Measurements from ENCODE around the gene PADI1. TPM values are rescaled to one million over a fixed set of nuclear protein-coding genes. Genes with fewer than 3 reads are reported as not detected.
"Not testable (repeated sequence)": the region's sequence is repeated elsewhere in the genome, so short reads cannot be mapped to it uniquely, and the experiment has no call there.

The PADI1 gene
- polyA plus RNA-seq, 1 experiment, result not detected

DNA sequence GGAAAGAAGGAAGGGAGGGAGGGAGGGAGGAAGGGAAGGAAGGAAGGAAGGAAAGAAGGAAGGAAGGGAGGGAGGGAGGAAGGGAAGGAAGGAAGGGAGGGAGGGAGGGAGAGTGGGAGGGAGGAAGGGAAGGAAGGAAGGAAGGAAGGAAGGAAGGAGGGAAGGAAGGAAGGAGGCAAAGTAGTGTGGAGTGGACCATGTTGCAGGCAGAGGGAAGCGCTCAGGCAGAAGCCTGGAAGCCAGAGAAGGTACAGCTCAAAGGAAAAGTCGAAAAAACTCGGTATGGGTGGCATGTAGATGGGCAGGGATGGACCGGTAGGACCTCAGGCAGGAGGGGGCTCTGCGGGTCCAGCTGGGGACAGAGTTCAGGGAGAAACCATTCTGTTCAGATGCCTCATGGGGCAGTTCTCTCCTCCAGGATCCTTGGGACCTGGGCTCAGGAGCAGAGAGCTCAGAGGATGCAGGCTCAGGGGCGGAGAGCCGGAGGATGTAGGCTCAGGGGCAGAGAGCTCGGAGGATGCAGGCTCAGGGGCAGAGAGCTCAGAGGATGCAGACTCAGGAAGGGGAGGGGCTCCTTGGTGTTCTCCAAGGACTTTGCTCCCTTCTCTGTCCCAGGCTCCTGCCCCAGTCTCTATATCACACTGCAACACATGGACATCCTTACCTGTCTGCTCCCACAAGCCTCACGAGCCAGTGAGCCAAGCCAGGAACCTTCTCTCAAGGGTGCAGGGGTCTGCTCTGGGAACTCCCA, 30.4 kb downstream of the PADI1 start:
- Histone ChIP-seq H3K27me3 (ENCODE audit: control insufficient read depth, insufficient read depth, low read length) (peaks cover 2% of the 10 kb centered on the region), H3K4me3 (ENCODE audit: low read depth, low read length) (no peak overlapping the region), H3K9me3 (ENCODE audit: control insufficient read depth, insufficient read depth, low read length) (no peaks in the 10 kb centered on the region), H3K27ac (ENCODE audit: low read depth, low read length) (no peak overlapping the region)
- TF ChIP-seq, protein P1, sequence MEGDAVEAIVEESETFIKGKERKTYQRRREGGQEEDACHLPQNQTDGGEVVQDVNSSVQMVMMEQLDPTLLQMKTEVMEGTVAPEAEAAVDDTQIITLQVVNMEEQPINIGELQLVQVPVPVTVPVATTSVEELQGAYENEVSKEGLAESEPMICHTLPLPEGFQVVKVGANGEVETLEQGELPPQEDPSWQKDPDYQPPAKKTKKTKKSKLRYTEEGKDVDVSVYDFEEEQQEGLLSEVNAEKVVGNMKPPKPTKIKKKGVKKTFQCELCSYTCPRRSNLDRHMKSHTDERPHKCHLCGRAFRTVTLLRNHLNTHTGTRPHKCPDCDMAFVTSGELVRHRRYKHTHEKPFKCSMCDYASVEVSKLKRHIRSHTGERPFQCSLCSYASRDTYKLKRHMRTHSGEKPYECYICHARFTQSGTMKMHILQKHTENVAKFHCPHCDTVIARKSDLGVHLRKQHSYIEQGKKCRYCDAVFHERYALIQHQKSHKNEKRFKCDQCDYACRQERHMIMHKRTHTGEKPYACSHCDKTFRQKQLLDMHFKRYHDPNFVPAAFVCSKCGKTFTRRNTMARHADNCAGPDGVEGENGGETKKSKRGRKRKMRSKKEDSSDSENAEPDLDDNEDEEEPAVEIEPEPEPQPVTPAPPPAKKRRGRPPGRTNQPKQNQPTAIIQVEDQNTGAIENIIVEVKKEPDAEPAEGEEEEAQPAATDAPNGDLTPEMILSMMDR (IDR thresholded peaks at IDR 0.05; ENCODE audit: low read depth, low read length), result no peak
- DNase-seq (ENCODE audit: low read depth, low spot score), result no peak
- ChIA-PET CTCF (interaction anchor here (0.7 to 9.1 kb wide), 3 partner anchors 40 to 205 kb away, joined by 3 to 282 read pairs (median 4); no protein-coding TSS in a partner anchor), POLR2A (interaction anchor here (0.6 kb wide), 1 partner anchor 46 kb away, joined by 3 read pairs; no protein-coding TSS in a partner anchor)

DNA sequence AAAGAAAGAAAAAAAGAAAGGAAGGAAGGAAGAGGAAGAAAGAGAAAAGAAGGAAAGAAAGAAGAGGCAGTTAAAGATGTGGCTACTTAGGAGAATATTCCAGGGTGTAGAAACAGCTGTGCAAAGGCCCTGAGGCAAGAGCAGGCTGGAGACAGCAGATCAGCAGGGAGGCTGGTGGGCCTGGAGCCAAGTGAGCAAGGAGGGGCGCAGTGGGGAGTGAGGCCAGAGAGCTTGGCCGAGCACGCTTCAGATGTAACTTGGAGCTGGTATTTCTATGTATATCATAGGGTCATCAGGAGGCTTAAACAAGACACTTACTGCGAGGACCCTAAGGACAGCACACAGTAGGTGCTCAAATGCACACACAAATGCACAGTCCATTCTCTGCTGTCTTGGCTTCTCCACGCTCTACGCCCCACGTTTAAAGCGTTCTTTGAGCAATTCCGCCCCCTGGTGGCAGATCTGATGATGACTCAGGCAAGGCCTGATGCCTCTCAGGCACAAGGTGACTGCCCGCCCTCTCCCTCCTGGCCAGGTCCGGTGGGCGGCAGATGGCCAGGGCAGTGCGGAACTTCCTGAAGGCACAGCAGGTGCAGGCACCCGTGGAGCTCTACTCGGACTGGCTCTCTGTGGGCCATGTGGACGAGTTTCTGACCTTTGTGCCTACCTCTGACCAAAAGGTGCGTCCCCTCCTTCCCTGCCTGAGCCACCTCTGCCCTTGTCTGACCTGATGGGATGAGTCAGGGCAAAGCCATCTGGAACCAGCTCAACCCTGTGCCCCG, 32.0 kb downstream of the PADI1 start:
- Histone ChIP-seq H3K27me3 (ENCODE audit: control insufficient read depth, insufficient read depth, low read length) (peaks cover 4% of the 10 kb centered on the region), H3K4me3 (ENCODE audit: low read depth, low read length) (no peak overlapping the region), H3K9me3 (ENCODE audit: control insufficient read depth, insufficient read depth, low read length) (no peaks in the 10 kb centered on the region), H3K27ac (ENCODE audit: low read depth, low read length) (no peak overlapping the region)
- DNase-seq (ENCODE audit: low read depth, low spot score), result peak; percentile 55
- POLR2A ChIA-PET, result interaction anchor here (0.5 kb wide), 1 partner anchor 112 kb away, joined by 5 read pairs; no protein-coding TSS in a partner anchor
- CTCF ChIA-PET, result interaction anchor here (0.6 to 9.1 kb wide), 30 partner anchors 8 to 277 kb away, joined by 3 to 282 read pairs (median 4); no protein-coding TSS in a partner anchor
- TF ChIP-seq, protein P1 (IDR thresholded peaks at IDR 0.05; ENCODE audit: low read depth, low read length), result peak; percentile 81

DNA sequence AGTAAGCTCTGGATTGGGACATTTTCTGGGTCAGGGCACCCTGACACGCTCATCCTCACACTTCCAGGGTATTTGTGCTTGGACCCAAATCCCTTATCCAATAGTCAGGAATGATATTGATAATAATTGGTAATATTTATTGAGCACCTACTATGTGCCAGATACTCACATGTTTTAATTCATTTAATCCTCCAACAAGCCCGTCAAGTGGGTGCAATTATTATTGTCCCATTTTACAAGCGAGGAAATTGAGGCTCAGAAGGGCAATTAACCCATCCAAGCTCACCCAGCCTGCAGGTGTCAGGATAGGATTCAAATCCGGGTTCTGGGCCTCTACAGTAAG, 32.6 kb downstream of the PADI1 start:
- Histone ChIP-seq H3K4me3 (ENCODE audit: low read depth, low read length) (no peak overlapping the region), H3K27ac (ENCODE audit: low read depth, low read length) (no peak overlapping the region), H3K27me3 (ENCODE audit: control insufficient read depth, insufficient read depth, low read length) (peaks cover 6% of the 10 kb centered on the region), H3K9me3 (ENCODE audit: control insufficient read depth, insufficient read depth, low read length) (no peaks in the 10 kb centered on the region)
- CTCF ChIA-PET, result interaction anchor here (0.6 to 9.1 kb wide), 27 partner anchors 9 to 278 kb away, joined by 3 to 282 read pairs (median 4); no protein-coding TSS in a partner anchor
- POLR2A ChIA-PET, result interaction anchor here (0.5 kb wide), 1 partner anchor 113 kb away, joined by 5 read pairs; no protein-coding TSS in a partner anchor
- DNase-seq (ENCODE audit: low read depth, low spot score), result no peak
- TF ChIP-seq, protein P1 (IDR thresholded peaks at IDR 0.05; ENCODE audit: low read depth, low read length), result no peak

DNA sequence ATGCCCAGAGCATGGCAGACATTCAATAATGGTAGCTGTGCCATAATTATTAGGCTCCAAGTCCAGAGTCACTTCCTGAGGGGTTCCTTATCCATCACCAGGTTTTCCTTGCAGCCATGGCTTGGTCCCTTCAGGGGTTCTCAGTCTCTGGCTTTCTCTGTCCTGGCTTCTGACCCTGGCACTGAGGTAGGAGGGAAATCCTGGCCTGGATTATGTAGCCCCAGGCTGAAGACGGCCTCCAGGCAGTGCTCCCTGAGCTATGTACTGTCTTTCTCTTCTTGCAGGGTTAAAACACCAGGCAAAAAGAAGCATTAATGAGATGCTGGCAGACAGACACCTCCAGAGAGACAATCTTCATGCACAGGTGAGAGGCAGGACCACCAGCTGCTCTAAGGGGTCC, 34.5 kb downstream of the PADI1 start:
- peak; percentile 90 for DNase-seq (ENCODE audit: low read depth, low spot score)
- ChIA-PET POLR2A (no interaction called here), CTCF (interaction anchor here (0.8 to 9.1 kb wide), 2 partner anchors 107 to 112 kb away, joined by 3 to 282 read pairs; no protein-coding TSS in a partner anchor)
- TF ChIP-seq, protein P1 (IDR thresholded peaks at IDR 0.05; ENCODE audit: low read depth, low read length), result no peak
- H3K4me3 ChIP-seq (ENCODE audit: low read depth, low read length), result no peak overlapping the region
- H3K27ac ChIP-seq (ENCODE audit: low read depth, low read length), result no peak overlapping the region
- peaks cover 6% of the 10 kb centered on the region for H3K27me3 ChIP-seq (ENCODE audit: control insufficient read depth, insufficient read depth, low read length)
- H3K9me3 ChIP-seq (ENCODE audit: control insufficient read depth, insufficient read depth, low read length), result no peaks in the 10 kb centered on the region

DNA sequence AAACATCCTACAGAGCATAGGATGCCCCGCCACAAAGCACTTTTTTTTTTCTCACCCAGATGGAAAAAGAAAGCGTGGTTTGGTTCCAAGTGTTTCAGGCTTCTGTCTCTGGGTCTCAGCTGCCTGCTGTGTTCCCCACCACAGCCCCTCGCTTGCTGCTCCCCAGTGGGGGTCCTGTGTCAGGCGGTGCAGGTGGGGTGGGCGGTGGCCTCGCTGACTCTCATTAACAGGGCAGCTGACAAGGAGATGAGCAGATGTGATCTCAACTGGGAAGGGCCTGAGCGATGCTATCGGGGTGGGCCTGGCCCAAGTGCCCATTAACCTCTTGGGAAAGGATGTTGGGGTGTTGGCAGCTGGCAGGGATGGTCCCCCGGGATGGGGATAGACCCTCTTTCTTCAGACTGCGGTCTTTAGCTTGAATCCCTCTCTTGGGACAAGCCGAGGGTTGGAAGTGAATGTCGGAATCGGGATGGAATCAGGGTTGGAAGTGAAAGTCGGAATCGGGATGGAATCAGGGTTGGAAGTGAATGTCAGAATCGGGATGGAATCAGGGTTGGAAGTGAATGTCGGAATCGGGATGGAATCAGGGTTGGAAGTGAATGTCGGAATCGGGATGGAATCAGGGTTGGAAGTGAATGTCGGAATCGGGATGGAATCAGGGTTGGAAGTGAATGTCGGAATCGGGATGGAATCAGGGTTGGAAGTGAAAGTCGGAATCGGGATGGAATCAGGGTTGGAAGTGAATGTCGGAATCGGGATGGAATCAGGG, 36.3 kb downstream of the PADI1 start:
- POLR2A ChIA-PET; H3K27ac ChIP-seq (ENCODE audit: low read depth, low read length); DNase-seq (ENCODE audit: low read depth, low spot score); H3K27me3 ChIP-seq (ENCODE audit: control insufficient read depth, insufficient read depth, low read length); H3K9me3 ChIP-seq (ENCODE audit: control insufficient read depth, insufficient read depth, low read length); H3K4me3 ChIP-seq (ENCODE audit: low read depth, low read length): not testable (repeated sequence)
- CTCF ChIA-PET, result interaction anchor here (9.1 kb wide), 1 partner anchor 114 kb away, joined by 282 read pairs; no protein-coding TSS in a partner anchor

DNA sequence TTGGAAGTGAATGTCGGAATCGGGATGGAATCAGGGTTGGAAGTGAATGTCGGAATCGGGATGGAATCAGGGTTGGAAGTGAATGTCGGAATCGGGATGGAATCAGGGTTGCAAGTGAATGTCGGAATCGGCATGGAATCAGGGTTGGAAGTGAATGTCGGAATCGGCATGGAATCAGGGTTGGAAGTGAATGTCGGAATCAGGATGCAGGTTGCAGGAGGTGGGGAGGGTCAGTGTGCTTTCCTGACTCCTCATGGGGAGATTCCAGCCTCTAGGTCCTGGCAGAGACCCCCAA, 36.8 kb downstream of the PADI1 start:
- CTCF ChIA-PET, result interaction anchor here (1.2 kb wide), 1 partner anchor 116 kb away, joined by 5 read pairs; no protein-coding TSS in a partner anchor
- DNase-seq (ENCODE audit: low read depth, low spot score); H3K27me3 ChIP-seq (ENCODE audit: control insufficient read depth, insufficient read depth, low read length); H3K4me3 ChIP-seq (ENCODE audit: low read depth, low read length); H3K27ac ChIP-seq (ENCODE audit: low read depth, low read length); POLR2A ChIA-PET; H3K9me3 ChIP-seq (ENCODE audit: control insufficient read depth, insufficient read depth, low read length): not testable (repeated sequence)

Measured in AG04450 (cell line).